T-helper 2 cell treated with Interferon-gamma antibody and Interleukin-4, amounts not matched to agents 100 ng/mL and 5 ng/mL, for 36 hours (primary cell): ENCODE measurements around the gene OSBPL10. TPM values are rescaled to one million over a fixed set of nuclear protein-coding genes. Genes with fewer than 3 reads are reported as not detected.
"Not testable (repeated sequence)": the region's sequence is repeated elsewhere in the genome, so short reads cannot be mapped to it uniquely, and the experiment has no call there.

Experiments
- intact Hi-C: fragments of 100-400 bp; cut with micrococcal nuclease; formaldehyde crosslinking; loops from one replicate; pipeline ENCODE4 v1.15.1; 2023
- total RNA-seq: library from RNA; stranded (reverse); gene quantifications from 2 replicates; pipeline ENCODE4 v1.2.3, GENCODE V29; 2022

OSBPL10 gene
- 2.5 and 2.6 TPM in 2 replicates for total RNA-seq

- intact Hi-C loops = no loop called here
These were observed at the start of gene OSBPL10, which contains the start of gene ZNF860 for GRCh38 chr3:31981206-31982181. TSS of gene OSBPL10 (minus strand) at chr3:31981262. CDS start at chr3:31981179, 83 bp downstream. TSS of gene ZNF860 (plus strand) at chr3:31981750. CDS start at chr3:31989080, 7,330 bp downstream.

GRCh38 chr3:32026593-32026992 lies 45.5 kb upstream of the OSBPL10 start:
- intact Hi-C loops = no loop called here

- intact Hi-C loops = no loop called here
These were observed 41.9 kb upstream of the OSBPL10 start for GRCh38 chr3:32022947-32023346.

GRCh38 chr3:32021748-32022147 lies 40.7 kb upstream of the OSBPL10 start:
- intact Hi-C loops = no loop called here

GRCh38 chr3:32021155-32021554 lies 40.1 kb upstream of the OSBPL10 start:
- intact Hi-C loops = no loop called here

GRCh38 chr3:32018757-32019564 lies 37.9 kb upstream of the OSBPL10 start:
- intact Hi-C loops = loop anchor here (1.0 kb wide), 1 partner anchor 125 kb away; no protein-coding TSS in a partner anchor

- intact Hi-C loops = no loop called here
These were observed 36.2 kb upstream of the OSBPL10 start for GRCh38 chr3:32017286-32017685.

- intact Hi-C loops = not testable (repeated sequence)
These were observed 34.6 kb upstream of the OSBPL10 start for GRCh38 chr3:32015638-32016037.

GRCh38 chr3:32010699-32011098 lies 29.6 kb upstream of the OSBPL10 start:
- intact Hi-C loops = not testable (repeated sequence)

- intact Hi-C loops = no loop called here
These were observed 28.9 kb upstream of the OSBPL10 start for GRCh38 chr3:32009957-32010356.

- intact Hi-C loops = no loop called here
These were observed 28.0 kb upstream of the OSBPL10 start for GRCh38 chr3:32009101-32009500.

GRCh38 chr3:32004113-32004765 lies 23.2 kb upstream of the OSBPL10 start:
- intact Hi-C loops = no loop called here

- intact Hi-C loops = no loop called here
These were observed 22.3 kb upstream of the OSBPL10 start for GRCh38 chr3:32003380-32003779.

GRCh38 chr3:32002561-32003368 lies 21.7 kb upstream of the OSBPL10 start:
- intact Hi-C loops = no loop called here

GRCh38 chr3:32000877-32001276 lies 19.8 kb upstream of the OSBPL10 start:
- intact Hi-C loops = no loop called here

- intact Hi-C loops = no loop called here
These were observed 18.9 kb upstream of the OSBPL10 start for GRCh38 chr3:31999907-32000439.

- intact Hi-C loops = no loop called here
These were observed 16.4 kb upstream of the OSBPL10 start for GRCh38 chr3:31997500-31997899.

- intact Hi-C loops = no loop called here
These were observed 15.1 kb upstream of the OSBPL10 start for GRCh38 chr3:31996195-31996594.

GRCh38 chr3:31995026-31995425 lies 14.0 kb upstream of the OSBPL10 start:
- intact Hi-C loops = not testable (repeated sequence)

GRCh38 chr3:31993843-31994242 lies 12.8 kb upstream of the OSBPL10 start:
- intact Hi-C loops = no loop called here
